ENCODE results near the gene MED10.

Gene MED10

GRCh38 chr5:6418679-6419276 is 40.4 kb upstream of the MED10 start:
- Histone ChIP-seq H3K9me3 (ENCODE audit: low read length) (no peaks in the 10 kb centered on the region), H3K9ac (ENCODE audit: low read length) (no peak overlapping the region), H3F3A (ENCODE audit: insufficient read depth, low read length) (no peaks in the 10 kb centered on the region), H2AFZ (ENCODE audit: low read length) (no peak overlapping the region), H4K20me1 (ENCODE audit: insufficient read depth, low read length) (no peaks in the 10 kb centered on the region), H3K4me1 (ENCODE audit: insufficient read depth, low read length, severe bottlenecking) (no peaks in the 10 kb centered on the region), H3K27ac (ENCODE audit: low read depth, low read length, poor library complexity, severe bottlenecking) (no peak overlapping the region), H3K4me3 (ENCODE audit: low read depth, low read length, poor library complexity, severe bottlenecking) (no peak overlapping the region), H3K4me2 (ENCODE audit: low read length) (no peak overlapping the region), H3K36me3 (ENCODE audit: insufficient read depth, low read length) (no peaks in the 10 kb centered on the region), H3K9me2 (ENCODE audit: low read depth, low read length) (no peaks in the 10 kb centered on the region), H3K79me2 (ENCODE audit: insufficient read depth, low read length) (no peaks in the 10 kb centered on the region), H3K27me3 (ENCODE audit: insufficient read depth, low read length) (peaks cover under 1% of the 10 kb centered on the region; the same call in 1 of the 2 replicates)
- TF ChIP-seq EZH2 (IDR thresholded peaks at IDR 0.05; ENCODE audit: borderline replicate concordance, low read length) = no peak
- TF ChIP-seq, protein P1, sequence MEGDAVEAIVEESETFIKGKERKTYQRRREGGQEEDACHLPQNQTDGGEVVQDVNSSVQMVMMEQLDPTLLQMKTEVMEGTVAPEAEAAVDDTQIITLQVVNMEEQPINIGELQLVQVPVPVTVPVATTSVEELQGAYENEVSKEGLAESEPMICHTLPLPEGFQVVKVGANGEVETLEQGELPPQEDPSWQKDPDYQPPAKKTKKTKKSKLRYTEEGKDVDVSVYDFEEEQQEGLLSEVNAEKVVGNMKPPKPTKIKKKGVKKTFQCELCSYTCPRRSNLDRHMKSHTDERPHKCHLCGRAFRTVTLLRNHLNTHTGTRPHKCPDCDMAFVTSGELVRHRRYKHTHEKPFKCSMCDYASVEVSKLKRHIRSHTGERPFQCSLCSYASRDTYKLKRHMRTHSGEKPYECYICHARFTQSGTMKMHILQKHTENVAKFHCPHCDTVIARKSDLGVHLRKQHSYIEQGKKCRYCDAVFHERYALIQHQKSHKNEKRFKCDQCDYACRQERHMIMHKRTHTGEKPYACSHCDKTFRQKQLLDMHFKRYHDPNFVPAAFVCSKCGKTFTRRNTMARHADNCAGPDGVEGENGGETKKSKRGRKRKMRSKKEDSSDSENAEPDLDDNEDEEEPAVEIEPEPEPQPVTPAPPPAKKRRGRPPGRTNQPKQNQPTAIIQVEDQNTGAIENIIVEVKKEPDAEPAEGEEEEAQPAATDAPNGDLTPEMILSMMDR (IDR thresholded peaks at IDR 0.05; ENCODE audit: low read length) = no peak

- Histone ChIP-seq H3K9me3 (ENCODE audit: low read length) (no peaks in the 10 kb centered on the region), H4K20me1 (ENCODE audit: insufficient read depth, low read length) (no peaks in the 10 kb centered on the region), H3K4me3 (ENCODE audit: low read depth, low read length, poor library complexity, severe bottlenecking) (no peak overlapping the region), H3K27me3 (ENCODE audit: insufficient read depth, low read length) (no peaks in the 10 kb centered on the region; the same call in 1 of the 2 replicates), H3K9me2 (ENCODE audit: low read depth, low read length) (no peaks in the 10 kb centered on the region), H3F3A (ENCODE audit: insufficient read depth, low read length) (no peaks in the 10 kb centered on the region), H3K4me2 (ENCODE audit: low read length) (no peak overlapping the region), H3K4me1 (ENCODE audit: insufficient read depth, low read length, severe bottlenecking) (no peaks in the 10 kb centered on the region), H3K79me2 (ENCODE audit: insufficient read depth, low read length) (no peaks in the 10 kb centered on the region), H3K27ac (ENCODE audit: low read depth, low read length, poor library complexity, severe bottlenecking) (no peak overlapping the region), H3K36me3 (ENCODE audit: insufficient read depth, low read length) (no peaks in the 10 kb centered on the region), H2AFZ (ENCODE audit: low read length) (no peak overlapping the region), H3K9ac (ENCODE audit: low read length) (no peak overlapping the region)
- no peak for TF ChIP-seq EZH2 (IDR thresholded peaks at IDR 0.05; ENCODE audit: borderline replicate concordance, low read length)
- TF ChIP-seq, protein P1 (IDR thresholded peaks at IDR 0.05; ENCODE audit: low read length) = no peak
These were observed 39.3 kb upstream of the MED10 start for GRCh38 chr5:6417657-6418056.

DNA sequence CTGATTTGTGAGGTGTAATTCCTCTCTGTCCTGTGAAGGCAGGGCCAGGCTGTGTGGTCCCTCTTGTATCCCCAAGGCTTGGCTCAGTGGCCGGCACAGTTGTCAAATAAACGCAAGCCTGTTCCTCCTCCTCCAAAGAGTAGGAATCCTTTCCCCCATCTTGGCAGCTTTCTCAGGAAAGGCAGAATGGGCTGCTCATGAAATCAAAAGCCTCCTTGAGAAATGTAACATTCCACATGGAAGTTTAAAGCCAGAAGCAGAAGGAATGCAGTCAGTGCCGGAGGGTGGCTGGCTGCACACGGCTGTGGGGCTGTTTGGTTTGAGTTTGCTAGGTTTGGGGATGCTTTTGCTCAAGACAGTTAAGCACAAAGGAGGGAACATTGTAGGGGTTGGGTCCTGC is 34.5 kb upstream of the MED10 start:
- Histone ChIP-seq H4K20me1 (ENCODE audit: insufficient read depth, low read length) (no peaks in the 10 kb centered on the region), H3K79me2 (ENCODE audit: insufficient read depth, low read length) (no peaks in the 10 kb centered on the region), H3K9ac (ENCODE audit: low read length) (no peak overlapping the region), H2AFZ (ENCODE audit: low read length) (no peak overlapping the region), H3K4me3 (ENCODE audit: low read depth, low read length, poor library complexity, severe bottlenecking) (no peak overlapping the region), H3K9me2 (ENCODE audit: low read depth, low read length) (no peaks in the 10 kb centered on the region), H3K27me3 (ENCODE audit: insufficient read depth, low read length) (no peaks in the 10 kb centered on the region), H3K36me3 (ENCODE audit: insufficient read depth, low read length) (no peaks in the 10 kb centered on the region), H3K4me2 (ENCODE audit: low read length) (no peak overlapping the region), H3K4me1 (ENCODE audit: insufficient read depth, low read length, severe bottlenecking) (no peaks in the 10 kb centered on the region), H3K27ac (ENCODE audit: low read depth, low read length, poor library complexity, severe bottlenecking) (no peak overlapping the region), H3F3A (ENCODE audit: insufficient read depth, low read length) (no peaks in the 10 kb centered on the region), H3K9me3 (ENCODE audit: low read length) (no peaks in the 10 kb centered on the region)
- TF ChIP-seq, protein P1 (IDR thresholded peaks at IDR 0.05; ENCODE audit: low read length) = no peak
- TF ChIP-seq EZH2 (IDR thresholded peaks at IDR 0.05; ENCODE audit: borderline replicate concordance, low read length) = no peak
